Vagina (tissue), 2 donors: ENCODE results near the gene VSIG8.

Source experiments
- CTCF ChIP-seq, 3 experiments: fragments of 450-650 bp in 2 of 3; fragments of 200-600 bp in 1 of 3; sonication (generic) in 1 of 3; IDR thresholded peaks; one replicate each; pipeline ENCODE4 v1.5.1; 2017 to 2019; ENCODE audit warnings: antibody characterized with exemption in 3 of 3, mild to moderate bottlenecking in 2 of 3, moderate library complexity in 2 of 3
- POLR2A ChIP-seq, 2 donors: fragments of 450-650 bp; IDR thresholded peaks; one replicate each; pipeline ENCODE4 v1.6.1; 2017; ENCODE audit warnings: antibody characterized with exemption in 2 of 2, mild to moderate bottlenecking in 2 of 2, moderate library complexity in 2 of 2
- POLR2AphosphoS5 ChIP-seq, 2 donors: sonication (generic); formaldehyde crosslinking; IDR thresholded peaks; one replicate each; pipeline ENCODE4 v1.9.0; 2017; ENCODE audit warnings: antibody characterized with exemption in 2 of 2, mild to moderate bottlenecking in 2 of 2, low read depth in 1 of 2; ENCODE audit not compliant: insufficient read depth in 1 of 2

- no peak for TF ChIP-seq POLR2AphosphoS5 (IDR thresholded peaks at IDR 0.05; ENCODE audit: insufficient read depth in 1 of 2, low read depth in 1 of 2)
- no peak for TF ChIP-seq CTCF (IDR thresholded peaks at IDR 0.05)
- no peak for TF ChIP-seq POLR2A (IDR thresholded peaks at IDR 0.05)
These were observed 33.5 kb upstream of the VSIG8 start for GRCh38 chr1:159895836-159896545.
